HEK293 (cell line): Measurements from ENCODE around the gene NEK6.

ENCODE experiments used
- ZBTB1 ChIP-seq: fragments of 450-650 bp; formaldehyde crosslinking; IDR thresholded peaks from 2 replicates; pipeline ENCODE4 v1.5.1; 2016; ENCODE audit warnings: missing biosample characterization, missing genetic modification characterization
- ZNF140 ChIP-seq: fragments of 450-650 bp; formaldehyde crosslinking; IDR thresholded peaks from 2 replicates; pipeline ENCODE4 v1.5.1; 2016; ENCODE audit warnings: missing biosample characterization, missing genetic modification characterization
- ZNF155 ChIP-seq: fragments of 450-650 bp; formaldehyde crosslinking; IDR thresholded peaks from 2 replicates; pipeline ENCODE4 v1.5.1; 2016; ENCODE audit warnings: missing biosample characterization, missing genetic modification characterization
- ZNF623 ChIP-seq: fragments of 450-650 bp; formaldehyde crosslinking; IDR thresholded peaks from 2 replicates; pipeline ENCODE4 v1.5.1; 2016; ENCODE audit warnings: missing biosample characterization, missing genetic modification characterization
- TF ChIP-seq, protein P1 (sequence below): fragments of 450-650 bp; formaldehyde crosslinking; IDR thresholded peaks from 2 replicates; pipeline ENCODE4 v1.5.1; 2016; ENCODE audit warnings: missing biosample characterization, missing genetic modification characterization
- TF ChIP-seq, protein P2 (sequence below): fragments of 450-650 bp; formaldehyde crosslinking; IDR thresholded peaks from 2 replicates; pipeline ENCODE4 v1.5.1; 2016; ENCODE audit warnings: missing biosample characterization, missing genetic modification characterization
- TF ChIP-seq, protein P3 (sequence below): fragments of 450-650 bp; formaldehyde crosslinking; IDR thresholded peaks from 2 replicates; pipeline ENCODE4 v1.5.1; 2017; ENCODE audit warnings: missing biosample characterization, missing genetic modification characterization
- TF ChIP-seq, protein P4 (sequence below): fragments of 450-650 bp; formaldehyde crosslinking; IDR thresholded peaks from 2 replicates; pipeline ENCODE4 v1.5.1; 2016; ENCODE audit warnings: missing biosample characterization, missing genetic modification characterization, low read depth

DNA sequence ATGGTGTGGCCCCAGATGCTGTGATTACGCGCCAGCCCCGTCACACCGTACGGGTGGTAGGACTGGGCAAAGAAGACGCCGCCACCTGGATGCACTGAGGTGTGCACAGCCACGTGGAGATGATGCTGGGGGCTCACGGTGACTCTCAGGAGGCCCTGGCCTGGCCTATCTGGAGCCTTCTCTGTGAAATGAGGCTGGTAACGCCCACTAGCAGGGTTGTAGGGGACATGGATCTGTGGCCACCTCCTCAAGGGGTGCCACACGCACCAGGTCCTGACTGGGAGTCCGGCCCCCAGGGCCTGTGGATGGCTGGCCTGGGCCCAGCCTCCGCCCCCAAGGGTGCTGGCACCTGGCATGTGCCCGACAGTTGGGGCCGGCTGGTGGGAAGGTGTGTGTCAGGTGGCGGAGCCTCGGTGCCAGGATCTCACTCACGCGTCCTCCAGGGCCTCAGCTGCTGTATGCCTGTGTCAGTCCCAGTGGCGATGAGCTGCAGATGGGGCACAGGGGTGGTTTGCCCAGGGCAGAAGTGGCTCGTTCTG, 32.4 kb downstream of the NEK6 start:
- TF ChIP-seq, protein P1, sequence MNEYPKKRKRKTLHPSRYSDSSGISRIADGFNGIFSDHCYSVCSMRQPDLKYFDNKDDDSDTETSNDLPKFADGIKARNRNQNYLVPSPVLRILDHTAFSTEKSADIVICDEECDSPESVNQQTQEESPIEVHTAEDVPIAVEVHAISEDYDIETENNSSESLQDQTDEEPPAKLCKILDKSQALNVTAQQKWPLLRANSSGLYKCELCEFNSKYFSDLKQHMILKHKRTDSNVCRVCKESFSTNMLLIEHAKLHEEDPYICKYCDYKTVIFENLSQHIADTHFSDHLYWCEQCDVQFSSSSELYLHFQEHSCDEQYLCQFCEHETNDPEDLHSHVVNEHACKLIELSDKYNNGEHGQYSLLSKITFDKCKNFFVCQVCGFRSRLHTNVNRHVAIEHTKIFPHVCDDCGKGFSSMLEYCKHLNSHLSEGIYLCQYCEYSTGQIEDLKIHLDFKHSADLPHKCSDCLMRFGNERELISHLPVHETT (tag by site-specific recombination) = no peak
- TF ChIP-seq ZBTB1 (no peak), ZNF623 (tag by site-specific recombination) (no peak), ZNF155 (tag by site-specific recombination) (no peak), ZNF140 (tag by site-specific recombination) (no peak)
- TF ChIP-seq, protein P2, sequence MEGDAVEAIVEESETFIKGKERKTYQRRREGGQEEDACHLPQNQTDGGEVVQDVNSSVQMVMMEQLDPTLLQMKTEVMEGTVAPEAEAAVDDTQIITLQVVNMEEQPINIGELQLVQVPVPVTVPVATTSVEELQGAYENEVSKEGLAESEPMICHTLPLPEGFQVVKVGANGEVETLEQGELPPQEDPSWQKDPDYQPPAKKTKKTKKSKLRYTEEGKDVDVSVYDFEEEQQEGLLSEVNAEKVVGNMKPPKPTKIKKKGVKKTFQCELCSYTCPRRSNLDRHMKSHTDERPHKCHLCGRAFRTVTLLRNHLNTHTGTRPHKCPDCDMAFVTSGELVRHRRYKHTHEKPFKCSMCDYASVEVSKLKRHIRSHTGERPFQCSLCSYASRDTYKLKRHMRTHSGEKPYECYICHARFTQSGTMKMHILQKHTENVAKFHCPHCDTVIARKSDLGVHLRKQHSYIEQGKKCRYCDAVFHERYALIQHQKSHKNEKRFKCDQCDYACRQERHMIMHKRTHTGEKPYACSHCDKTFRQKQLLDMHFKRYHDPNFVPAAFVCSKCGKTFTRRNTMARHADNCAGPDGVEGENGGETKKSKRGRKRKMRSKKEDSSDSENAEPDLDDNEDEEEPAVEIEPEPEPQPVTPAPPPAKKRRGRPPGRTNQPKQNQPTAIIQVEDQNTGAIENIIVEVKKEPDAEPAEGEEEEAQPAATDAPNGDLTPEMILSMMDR (tag by site-specific recombination) = no peak
- TF ChIP-seq, protein P3, sequence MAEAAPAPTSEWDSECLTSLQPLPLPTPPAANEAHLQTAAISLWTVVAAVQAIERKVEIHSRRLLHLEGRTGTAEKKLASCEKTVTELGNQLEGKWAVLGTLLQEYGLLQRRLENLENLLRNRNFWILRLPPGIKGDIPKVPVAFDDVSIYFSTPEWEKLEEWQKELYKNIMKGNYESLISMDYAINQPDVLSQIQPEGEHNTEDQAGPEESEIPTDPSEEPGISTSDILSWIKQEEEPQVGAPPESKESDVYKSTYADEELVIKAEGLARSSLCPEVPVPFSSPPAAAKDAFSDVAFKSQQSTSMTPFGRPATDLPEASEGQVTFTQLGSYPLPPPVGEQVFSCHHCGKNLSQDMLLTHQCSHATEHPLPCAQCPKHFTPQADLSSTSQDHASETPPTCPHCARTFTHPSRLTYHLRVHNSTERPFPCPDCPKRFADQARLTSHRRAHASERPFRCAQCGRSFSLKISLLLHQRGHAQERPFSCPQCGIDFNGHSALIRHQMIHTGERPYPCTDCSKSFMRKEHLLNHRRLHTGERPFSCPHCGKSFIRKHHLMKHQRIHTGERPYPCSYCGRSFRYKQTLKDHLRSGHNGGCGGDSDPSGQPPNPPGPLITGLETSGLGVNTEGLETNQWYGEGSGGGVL = no peak
- TF ChIP-seq, protein P4, sequence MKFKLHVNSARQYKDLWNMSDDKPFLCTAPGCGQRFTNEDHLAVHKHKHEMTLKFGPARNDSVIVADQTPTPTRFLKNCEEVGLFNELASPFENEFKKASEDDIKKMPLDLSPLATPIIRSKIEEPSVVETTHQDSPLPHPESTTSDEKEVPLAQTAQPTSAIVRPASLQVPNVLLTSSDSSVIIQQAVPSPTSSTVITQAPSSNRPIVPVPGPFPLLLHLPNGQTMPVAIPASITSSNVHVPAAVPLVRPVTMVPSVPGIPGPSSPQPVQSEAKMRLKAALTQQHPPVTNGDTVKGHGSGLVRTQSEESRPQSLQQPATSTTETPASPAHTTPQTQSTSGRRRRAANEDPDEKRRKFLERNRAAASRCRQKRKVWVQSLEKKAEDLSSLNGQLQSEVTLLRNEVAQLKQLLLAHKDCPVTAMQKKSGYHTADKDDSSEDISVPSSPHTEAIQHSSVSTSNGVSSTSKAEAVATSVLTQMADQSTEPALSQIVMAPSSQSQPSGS (tag by site-specific recombination) = no peak
